HL-60 (cell line): ENCODE data around the gene RANBP3.

Experiments
- DNase-seq, 2 experiments: peaks; one replicate each; pipeline ENCODE4 v3.0.0-alpha.2; 2010 to 2020; ENCODE audit warnings: low read depth in 1 of 2, low spot score in 1 of 2
- H3K27ac ChIP-seq: fragments of 250-450 bp; sonication (Bioruptor Pico); replicated peaks from 2 replicates; pipeline ENCODE4 v1.5.1; 2020; ENCODE audit warnings: mild to moderate bottlenecking, moderate library complexity
- H3K27me3 ChIP-seq: fragments of 250-450 bp; sonication (Bioruptor Pico); 2 replicates; pipeline ENCODE4 v1.5.1; 2021; ENCODE audit warnings: mild to moderate bottlenecking, moderate library complexity; ENCODE audit not compliant: insufficient read depth, poor library complexity, severe bottlenecking
- H3K4me3 ChIP-seq: replicated peaks from 2 replicates; pipeline ENCODE4 v1.5.1; 2011; ENCODE audit warnings: mild to moderate bottlenecking, control low read depth, low read length; ENCODE audit not compliant: insufficient read depth
- GABPA ChIP-seq: IDR thresholded peaks from 2 replicates; pipeline ENCODE4 v1.6.1; 2012; ENCODE audit warnings: low read depth
- POLR2AphosphoS5 ChIP-seq: IDR thresholded peaks from 2 replicates; pipeline ENCODE4 v1.6.1; 2012; ENCODE audit warnings: low read depth
- SPI1 ChIP-seq: IDR thresholded peaks from 2 replicates; pipeline ENCODE4 v1.6.1; 2012; ENCODE audit warnings: low read depth, mild to moderate bottlenecking, borderline replicate concordance
- TF ChIP-seq, protein P1 (sequence below): IDR thresholded peaks from 2 replicates; pipeline ENCODE4 v1.6.1; 2012; ENCODE audit warnings: low read depth; ENCODE audit not compliant: insufficient replicate concordance
- TF ChIP-seq, protein P2 (sequence below): IDR thresholded peaks from one replicate; pipeline ENCODE4 v1.5.1; 2011; ENCODE audit warnings: low read length, control low read depth, inconsistent platforms; ENCODE audit not compliant: insufficient read depth

RANBP3 gene

DNA sequence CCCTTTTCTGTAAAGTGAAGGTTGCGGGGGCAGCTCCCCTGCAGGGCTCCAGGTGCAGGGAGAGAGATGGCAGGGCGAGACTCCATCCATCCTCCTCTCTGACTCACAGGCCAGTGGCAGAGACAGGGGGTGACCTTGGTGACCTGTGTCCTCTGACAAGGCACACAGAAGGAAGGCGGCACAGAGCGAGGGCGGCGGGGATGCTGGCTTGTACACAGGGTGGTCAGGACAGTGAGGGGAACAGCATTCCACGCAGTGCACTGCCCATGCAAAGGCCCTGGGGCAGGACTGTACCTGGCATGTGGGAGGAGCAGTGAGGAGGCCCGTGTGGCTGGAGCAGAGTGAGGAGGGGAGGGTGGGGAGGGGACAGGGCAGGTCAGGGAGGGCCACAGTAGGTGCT is 82.0 kb downstream of the RANBP3 start:
- TF ChIP-seq POLR2AphosphoS5 (no peak), SPI1 (no peak), GABPA (no peak)
- TF ChIP-seq, protein P1, sequence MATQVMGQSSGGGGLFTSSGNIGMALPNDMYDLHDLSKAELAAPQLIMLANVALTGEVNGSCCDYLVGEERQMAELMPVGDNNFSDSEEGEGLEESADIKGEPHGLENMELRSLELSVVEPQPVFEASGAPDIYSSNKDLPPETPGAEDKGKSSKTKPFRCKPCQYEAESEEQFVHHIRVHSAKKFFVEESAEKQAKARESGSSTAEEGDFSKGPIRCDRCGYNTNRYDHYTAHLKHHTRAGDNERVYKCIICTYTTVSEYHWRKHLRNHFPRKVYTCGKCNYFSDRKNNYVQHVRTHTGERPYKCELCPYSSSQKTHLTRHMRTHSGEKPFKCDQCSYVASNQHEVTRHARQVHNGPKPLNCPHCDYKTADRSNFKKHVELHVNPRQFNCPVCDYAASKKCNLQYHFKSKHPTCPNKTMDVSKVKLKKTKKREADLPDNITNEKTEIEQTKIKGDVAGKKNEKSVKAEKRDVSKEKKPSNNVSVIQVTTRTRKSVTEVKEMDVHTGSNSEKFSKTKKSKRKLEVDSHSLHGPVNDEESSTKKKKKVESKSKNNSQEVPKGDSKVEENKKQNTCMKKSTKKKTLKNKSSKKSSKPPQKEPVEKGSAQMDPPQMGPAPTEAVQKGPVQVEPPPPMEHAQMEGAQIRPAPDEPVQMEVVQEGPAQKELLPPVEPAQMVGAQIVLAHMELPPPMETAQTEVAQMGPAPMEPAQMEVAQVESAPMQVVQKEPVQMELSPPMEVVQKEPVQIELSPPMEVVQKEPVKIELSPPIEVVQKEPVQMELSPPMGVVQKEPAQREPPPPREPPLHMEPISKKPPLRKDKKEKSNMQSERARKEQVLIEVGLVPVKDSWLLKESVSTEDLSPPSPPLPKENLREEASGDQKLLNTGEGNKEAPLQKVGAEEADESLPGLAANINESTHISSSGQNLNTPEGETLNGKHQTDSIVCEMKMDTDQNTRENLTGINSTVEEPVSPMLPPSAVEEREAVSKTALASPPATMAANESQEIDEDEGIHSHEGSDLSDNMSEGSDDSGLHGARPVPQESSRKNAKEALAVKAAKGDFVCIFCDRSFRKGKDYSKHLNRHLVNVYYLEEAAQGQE: no peak
- TF ChIP-seq, protein P2, sequence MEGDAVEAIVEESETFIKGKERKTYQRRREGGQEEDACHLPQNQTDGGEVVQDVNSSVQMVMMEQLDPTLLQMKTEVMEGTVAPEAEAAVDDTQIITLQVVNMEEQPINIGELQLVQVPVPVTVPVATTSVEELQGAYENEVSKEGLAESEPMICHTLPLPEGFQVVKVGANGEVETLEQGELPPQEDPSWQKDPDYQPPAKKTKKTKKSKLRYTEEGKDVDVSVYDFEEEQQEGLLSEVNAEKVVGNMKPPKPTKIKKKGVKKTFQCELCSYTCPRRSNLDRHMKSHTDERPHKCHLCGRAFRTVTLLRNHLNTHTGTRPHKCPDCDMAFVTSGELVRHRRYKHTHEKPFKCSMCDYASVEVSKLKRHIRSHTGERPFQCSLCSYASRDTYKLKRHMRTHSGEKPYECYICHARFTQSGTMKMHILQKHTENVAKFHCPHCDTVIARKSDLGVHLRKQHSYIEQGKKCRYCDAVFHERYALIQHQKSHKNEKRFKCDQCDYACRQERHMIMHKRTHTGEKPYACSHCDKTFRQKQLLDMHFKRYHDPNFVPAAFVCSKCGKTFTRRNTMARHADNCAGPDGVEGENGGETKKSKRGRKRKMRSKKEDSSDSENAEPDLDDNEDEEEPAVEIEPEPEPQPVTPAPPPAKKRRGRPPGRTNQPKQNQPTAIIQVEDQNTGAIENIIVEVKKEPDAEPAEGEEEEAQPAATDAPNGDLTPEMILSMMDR: no peak
- Histone ChIP-seq H3K4me3 (no peak overlapping the region), H3K27ac (no peak overlapping the region), H3K27me3 (peaks cover 9% of the 10 kb centered on the region)
- no peak for DNase-seq

DNA sequence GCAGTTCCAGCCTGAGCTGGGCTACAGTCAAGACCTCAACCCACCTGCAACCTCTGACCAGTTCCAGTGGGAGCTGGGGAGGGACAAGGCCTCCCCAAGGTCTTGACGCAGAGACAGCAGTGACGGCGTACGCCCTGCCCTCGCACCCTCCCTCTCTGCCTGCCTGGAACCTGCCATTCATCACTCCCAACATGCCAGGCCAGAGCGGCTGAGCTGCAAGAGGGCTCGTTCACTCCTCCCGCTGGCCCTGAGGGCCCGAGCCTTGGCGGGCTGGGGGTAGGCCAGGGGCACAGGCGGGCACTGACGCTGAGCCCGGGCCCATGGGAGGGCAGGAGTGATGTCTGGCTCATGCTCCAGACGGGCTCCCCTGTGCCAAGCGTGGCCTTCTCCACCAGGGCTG is 82.5 kb downstream of the RANBP3 start:
- TF ChIP-seq, protein P1: no peak
- TF ChIP-seq SPI1: no peak
- TF ChIP-seq, protein P2: no peak
- no peak for TF ChIP-seq POLR2AphosphoS5
- TF ChIP-seq GABPA: no peak
- H3K4me3 ChIP-seq: no peak overlapping the region
- no peak for DNase-seq
- H3K27ac ChIP-seq: no peak overlapping the region
- H3K27me3 ChIP-seq: peaks cover 9% of the 10 kb centered on the region

DNA sequence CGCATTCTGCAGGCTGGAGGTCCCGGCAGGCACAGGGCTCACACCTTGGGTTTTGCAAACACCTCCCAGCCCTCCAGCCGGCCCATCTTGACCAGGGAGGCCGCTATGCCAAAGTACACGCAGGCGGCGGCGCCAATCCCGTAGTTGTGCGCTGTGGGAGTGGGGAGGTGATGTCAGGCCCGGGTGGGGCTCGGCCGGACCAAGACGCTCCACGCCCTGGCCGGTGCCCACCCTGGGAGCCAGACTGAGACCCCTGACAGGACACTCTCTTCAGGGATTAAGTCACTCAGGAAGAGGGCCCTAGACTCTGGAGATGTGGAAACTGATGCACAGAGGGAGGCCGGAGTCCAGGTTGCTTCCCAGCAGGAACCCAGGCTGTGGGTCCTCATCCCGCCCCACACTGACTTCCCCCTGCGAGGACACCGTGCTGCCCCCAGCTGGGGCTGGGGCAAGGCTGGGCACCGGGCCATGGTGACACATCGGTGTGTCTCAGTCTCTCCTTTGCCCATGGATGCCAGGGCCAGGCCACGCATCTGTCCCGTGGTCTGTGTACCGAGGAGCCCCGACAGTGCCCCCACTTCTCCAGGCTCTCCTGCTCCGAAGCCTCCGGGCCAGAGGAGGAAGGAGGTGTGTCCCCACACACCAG is 83.1 kb downstream of the RANBP3 start:
- TF ChIP-seq, protein P2: no peak
- TF ChIP-seq, protein P1: no peak
- TF ChIP-seq GABPA (no peak), POLR2AphosphoS5 (no peak), SPI1 (no peak)

More for the DNA sequence above, 83.1 kb downstream of the RANBP3 start:
- no peak for DNase-seq
- H3K27me3 ChIP-seq: peaks cover 9% of the 10 kb centered on the region
- H3K27ac ChIP-seq: no peak overlapping the region
- no peak overlapping the region for H3K4me3 ChIP-seq
